ENCODE data around the gene ADRA2B.
A peak's percentile ranks its signal among the peaks of the same experiment; 100 is the strongest.

The ADRA2B gene

GRCh38 chr2:96114903-96115581 lies 1.3 kb downstream of the ADRA2B start:
- no peak overlapping the region for H3K4me3 ChIP-seq (ENCODE audit: low read depth, low read length)
- no peak for TF ChIP-seq CTCF (IDR thresholded peaks at IDR 0.05; ENCODE audit: insufficient read depth, low read depth, low read length, missing control alignments)
- no peak for DNase-seq (ENCODE audit: low read depth)

DNA sequence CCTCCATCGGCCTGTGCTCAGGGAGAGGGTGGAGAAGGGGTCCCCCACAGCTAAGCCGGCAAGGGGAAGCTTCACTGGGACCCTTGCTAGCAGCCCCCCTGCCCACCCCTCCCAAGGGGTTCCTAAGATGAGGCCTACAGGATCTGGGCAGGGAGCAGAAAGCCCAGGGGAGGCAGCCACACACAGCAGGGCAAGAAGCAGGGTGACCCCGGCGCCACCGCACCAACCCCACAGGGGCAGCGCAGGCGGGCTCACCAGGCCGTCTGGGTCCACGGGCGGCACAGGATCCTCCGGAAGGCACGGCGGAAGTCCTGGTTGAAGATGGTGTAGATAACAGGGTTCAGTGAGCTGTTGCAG lies 1.8 kb downstream of the ADRA2B start:
- no peak for DNase-seq (ENCODE audit: low read depth)
- no peak for TF ChIP-seq CTCF (IDR thresholded peaks at IDR 0.05; ENCODE audit: insufficient read depth, low read depth, low read length, missing control alignments)

GRCh38 chr2:96113951-96114350 lies 2.4 kb downstream of the ADRA2B start:
- H3K4me3 ChIP-seq (ENCODE audit: low read depth, low read length), result no peak overlapping the region
- no peak for DNase-seq (ENCODE audit: low read depth)
- TF ChIP-seq CTCF (IDR thresholded peaks at IDR 0.05; ENCODE audit: insufficient read depth, low read depth, low read length, missing control alignments), result no peak

More for the DNA sequence above, 1.8 kb downstream of the ADRA2B start:
- no peak overlapping the region for H3K4me3 ChIP-seq (ENCODE audit: low read depth, low read length)

DNA sequence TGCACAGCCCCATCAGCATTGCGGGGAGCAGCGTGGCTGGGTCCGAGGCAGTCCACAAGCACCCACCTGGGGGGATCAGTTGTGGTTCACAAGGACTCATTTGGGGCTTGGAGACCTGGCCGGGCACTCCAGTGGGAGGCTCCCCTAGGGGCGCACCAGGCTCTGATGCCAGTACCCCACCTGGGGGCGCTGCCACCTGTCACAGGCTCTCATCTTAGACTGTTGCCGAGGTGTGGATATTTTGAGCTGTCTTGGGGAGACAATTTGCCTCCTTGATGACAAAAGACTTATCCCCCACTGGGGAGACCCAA lies 3.0 kb downstream of the ADRA2B start:
- DNase-seq (ENCODE audit: low read depth), result peak; percentile 26
- peak; percentile 38 for TF ChIP-seq CTCF (IDR thresholded peaks at IDR 0.05; ENCODE audit: insufficient read depth, low read depth, low read length, missing control alignments)
- H3K4me3 ChIP-seq (ENCODE audit: low read depth, low read length), result no peak overlapping the region

GRCh38 chr2:96112501-96113366 lies 3.6 kb downstream of the ADRA2B start:
- no peak for TF ChIP-seq CTCF (IDR thresholded peaks at IDR 0.05; ENCODE audit: insufficient read depth, low read depth, low read length, missing control alignments)
- no peak for DNase-seq (ENCODE audit: low read depth)
- H3K4me3 ChIP-seq (ENCODE audit: low read depth, low read length), result no peak overlapping the region

GRCh38 chr2:96111823-96112500 lies 4.4 kb downstream of the ADRA2B start:
- no peak for TF ChIP-seq CTCF (IDR thresholded peaks at IDR 0.05; ENCODE audit: insufficient read depth, low read depth, low read length, missing control alignments)
- DNase-seq (ENCODE audit: low read depth), result no peak
- H3K4me3 ChIP-seq (ENCODE audit: low read depth, low read length), result no peak overlapping the region
